H1 (cell line): ENCODE data around the gene MROH8. TPM values are rescaled to one million over a fixed set of nuclear protein-coding genes. Genes with fewer than 3 reads are reported as not detected.

Experiments used
- CBX5 ChIP-seq: fragments of 300-800, 300-1000 bp; sonication (generic); IDR thresholded peaks from 2 replicates; pipeline ENCODE4 v1.7.1; 2016; ENCODE audit warnings: antibody characterized with exemption, low read length, low read depth
- CTBP2 ChIP-seq: IDR thresholded peaks from 2 replicates; pipeline ENCODE4 v1.7.0; 2011; ENCODE audit warnings: borderline replicate concordance, mild to moderate bottlenecking, moderate library complexity, mixed read lengths, low read length; ENCODE audit not compliant: insufficient read depth, insufficient read length
- JUN ChIP-seq: IDR thresholded peaks from 2 replicates; pipeline ENCODE4 v1.6.1; 2011; ENCODE audit warnings: low read depth, mild to moderate bottlenecking, improper control_type of control experiment, low read length
- KDM5A ChIP-seq: fragments of 200-600 bp; IDR thresholded peaks from 2 replicates; pipeline ENCODE4 v1.7.1; 2012; ENCODE audit warnings: mild to moderate bottlenecking, low read length, inconsistent platforms, mixed read lengths
- SIRT6 ChIP-seq: IDR thresholded peaks from one replicate; pipeline ENCODE4 v1.7.1; 2012; ENCODE audit warnings: low read length, inconsistent platforms
- polyA plus RNA-seq, 7 experiments: library from polyadenylated mRNA; depleted of rRNA in 3 of 7; stranded (reverse) in 5 of 7; unstranded in 2 of 7; fragments of >200 nt in 5 of 7; fragments of 200-250 nt in 2 of 7; gene quantifications; 1 replicate in 5 of 7; 2 replicates in 1 of 7; 4 replicates in 1 of 7; pipeline versions ENCODE4 v1.2.1 to v1.2.3, GENCODE V29; 2011 to 2013; ENCODE audit warnings: missing spikeins in 2 of 7, mixed read lengths in 2 of 7
- total RNA-seq: library from RNA; stranded (reverse); fragmentation: NEBNext Ultra II Directional; extraction: Animal tissue kit (Norgen Biotek cat#: 25700); gene quantifications from 2 replicates; pipeline ENCODE4 v1.2.1, GENCODE V29; 2021
- TF ChIP-seq, protein P1 (sequence below): fragments of 300-600 bp; sonication (generic); IDR thresholded peaks from 2 replicates; pipeline ENCODE4 v1.7.1; 2012; ENCODE audit warnings: low read length, moderate library complexity, mild to moderate bottlenecking, inconsistent platforms; ENCODE audit not compliant: insufficient replicate concordance

The MROH8 gene
- total and polyA plus RNA-seq, 2 of the 8 experiments (the other 6 are each of a cell fraction or from before 2014, with no cell fraction given), result 0.50 to 0.86 TPM

DNA sequence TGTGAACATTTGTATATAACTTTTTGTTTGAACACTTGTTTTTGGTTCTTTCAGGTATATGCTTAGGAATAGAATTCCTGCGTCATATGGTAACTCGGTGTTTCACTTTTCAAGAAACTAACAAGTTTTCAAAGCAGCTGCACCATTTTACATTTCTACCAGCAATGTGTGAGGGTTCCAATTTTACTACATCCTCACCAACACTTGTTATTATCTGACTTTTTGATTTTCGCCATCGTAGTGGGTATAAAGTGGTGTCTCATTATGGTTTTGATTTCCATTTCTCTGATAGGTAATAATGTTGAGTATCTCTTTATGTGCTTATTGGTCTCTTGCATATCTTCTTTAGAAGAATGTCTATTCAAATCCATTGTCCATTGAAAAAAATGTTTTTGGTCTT, 39.6 kb upstream of the MROH8 start (continued):
- TF ChIP-seq, protein P1, sequence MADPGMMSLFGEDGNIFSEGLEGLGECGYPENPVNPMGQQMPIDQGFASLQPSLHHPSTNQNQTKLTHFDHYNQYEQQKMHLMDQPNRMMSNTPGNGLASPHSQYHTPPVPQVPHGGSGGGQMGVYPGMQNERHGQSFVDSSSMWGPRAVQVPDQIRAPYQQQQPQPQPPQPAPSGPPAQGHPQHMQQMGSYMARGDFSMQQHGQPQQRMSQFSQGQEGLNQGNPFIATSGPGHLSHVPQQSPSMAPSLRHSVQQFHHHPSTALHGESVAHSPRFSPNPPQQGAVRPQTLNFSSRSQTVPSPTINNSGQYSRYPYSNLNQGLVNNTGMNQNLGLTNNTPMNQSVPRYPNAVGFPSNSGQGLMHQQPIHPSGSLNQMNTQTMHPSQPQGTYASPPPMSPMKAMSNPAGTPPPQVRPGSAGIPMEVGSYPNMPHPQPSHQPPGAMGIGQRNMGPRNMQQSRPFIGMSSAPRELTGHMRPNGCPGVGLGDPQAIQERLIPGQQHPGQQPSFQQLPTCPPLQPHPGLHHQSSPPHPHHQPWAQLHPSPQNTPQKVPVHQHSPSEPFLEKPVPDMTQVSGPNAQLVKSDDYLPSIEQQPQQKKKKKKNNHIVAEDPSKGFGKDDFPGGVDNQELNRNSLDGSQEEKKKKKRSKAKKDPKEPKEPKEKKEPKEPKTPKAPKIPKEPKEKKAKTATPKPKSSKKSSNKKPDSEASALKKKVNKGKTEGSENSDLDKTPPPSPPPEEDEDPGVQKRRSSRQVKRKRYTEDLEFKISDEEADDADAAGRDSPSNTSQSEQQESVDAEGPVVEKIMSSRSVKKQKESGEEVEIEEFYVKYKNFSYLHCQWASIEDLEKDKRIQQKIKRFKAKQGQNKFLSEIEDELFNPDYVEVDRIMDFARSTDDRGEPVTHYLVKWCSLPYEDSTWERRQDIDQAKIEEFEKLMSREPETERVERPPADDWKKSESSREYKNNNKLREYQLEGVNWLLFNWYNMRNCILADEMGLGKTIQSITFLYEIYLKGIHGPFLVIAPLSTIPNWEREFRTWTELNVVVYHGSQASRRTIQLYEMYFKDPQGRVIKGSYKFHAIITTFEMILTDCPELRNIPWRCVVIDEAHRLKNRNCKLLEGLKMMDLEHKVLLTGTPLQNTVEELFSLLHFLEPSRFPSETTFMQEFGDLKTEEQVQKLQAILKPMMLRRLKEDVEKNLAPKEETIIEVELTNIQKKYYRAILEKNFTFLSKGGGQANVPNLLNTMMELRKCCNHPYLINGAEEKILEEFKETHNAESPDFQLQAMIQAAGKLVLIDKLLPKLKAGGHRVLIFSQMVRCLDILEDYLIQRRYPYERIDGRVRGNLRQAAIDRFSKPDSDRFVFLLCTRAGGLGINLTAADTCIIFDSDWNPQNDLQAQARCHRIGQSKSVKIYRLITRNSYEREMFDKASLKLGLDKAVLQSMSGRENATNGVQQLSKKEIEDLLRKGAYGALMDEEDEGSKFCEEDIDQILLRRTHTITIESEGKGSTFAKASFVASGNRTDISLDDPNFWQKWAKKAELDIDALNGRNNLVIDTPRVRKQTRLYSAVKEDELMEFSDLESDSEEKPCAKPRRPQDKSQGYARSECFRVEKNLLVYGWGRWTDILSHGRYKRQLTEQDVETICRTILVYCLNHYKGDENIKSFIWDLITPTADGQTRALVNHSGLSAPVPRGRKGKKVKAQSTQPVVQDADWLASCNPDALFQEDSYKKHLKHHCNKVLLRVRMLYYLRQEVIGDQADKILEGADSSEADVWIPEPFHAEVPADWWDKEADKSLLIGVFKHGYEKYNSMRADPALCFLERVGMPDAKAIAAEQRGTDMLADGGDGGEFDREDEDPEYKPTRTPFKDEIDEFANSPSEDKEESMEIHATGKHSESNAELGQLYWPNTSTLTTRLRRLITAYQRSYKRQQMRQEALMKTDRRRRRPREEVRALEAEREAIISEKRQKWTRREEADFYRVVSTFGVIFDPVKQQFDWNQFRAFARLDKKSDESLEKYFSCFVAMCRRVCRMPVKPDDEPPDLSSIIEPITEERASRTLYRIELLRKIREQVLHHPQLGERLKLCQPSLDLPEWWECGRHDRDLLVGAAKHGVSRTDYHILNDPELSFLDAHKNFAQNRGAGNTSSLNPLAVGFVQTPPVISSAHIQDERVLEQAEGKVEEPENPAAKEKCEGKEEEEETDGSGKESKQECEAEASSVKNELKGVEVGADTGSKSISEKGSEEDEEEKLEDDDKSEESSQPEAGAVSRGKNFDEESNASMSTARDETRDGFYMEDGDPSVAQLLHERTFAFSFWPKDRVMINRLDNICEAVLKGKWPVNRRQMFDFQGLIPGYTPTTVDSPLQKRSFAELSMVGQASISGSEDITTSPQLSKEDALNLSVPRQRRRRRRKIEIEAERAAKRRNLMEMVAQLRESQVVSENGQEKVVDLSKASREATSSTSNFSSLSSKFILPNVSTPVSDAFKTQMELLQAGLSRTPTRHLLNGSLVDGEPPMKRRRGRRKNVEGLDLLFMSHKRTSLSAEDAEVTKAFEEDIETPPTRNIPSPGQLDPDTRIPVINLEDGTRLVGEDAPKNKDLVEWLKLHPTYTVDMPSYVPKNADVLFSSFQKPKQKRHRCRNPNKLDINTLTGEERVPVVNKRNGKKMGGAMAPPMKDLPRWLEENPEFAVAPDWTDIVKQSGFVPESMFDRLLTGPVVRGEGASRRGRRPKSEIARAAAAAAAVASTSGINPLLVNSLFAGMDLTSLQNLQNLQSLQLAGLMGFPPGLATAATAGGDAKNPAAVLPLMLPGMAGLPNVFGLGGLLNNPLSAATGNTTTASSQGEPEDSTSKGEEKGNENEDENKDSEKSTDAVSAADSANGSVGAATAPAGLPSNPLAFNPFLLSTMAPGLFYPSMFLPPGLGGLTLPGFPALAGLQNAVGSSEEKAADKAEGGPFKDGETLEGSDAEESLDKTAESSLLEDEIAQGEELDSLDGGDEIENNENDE, result no peak
- TF ChIP-seq CTBP2 (no peak), CBX5 (no peak), JUN (no peak), KDM5A (no peak), SIRT6 (no peak)
